Effector memory CD8-positive, alpha-beta T cell (primary cell): ENCODE measurements around the gene RAPGEF3.

Experiments used
- ATAC-seq: fragments of 150-1000 bp; cut with Tn5 transposase; replicated peaks from 2 replicates; pipeline ENCODE4 v1.10.0; 2021; ENCODE audit warnings: mild to moderate bottlenecking, moderate library complexity
- DNase-seq, 3 experiments: peaks; one replicate each; pipeline ENCODE4 v3.0.0; 2021
- H3K27ac Mint-ChIP-seq, 2 donors: one replicate each; pipeline ENCODE4 v1.8.0; 2022; ENCODE audit warnings: mild to moderate bottlenecking in 2 of 2, mixed read lengths in 2 of 2, moderate library complexity in 2 of 2
- H3K27me3 Mint-ChIP-seq, 2 donors: one replicate each; pipeline ENCODE4 v1.8.0; 2022; ENCODE audit warnings: mixed read lengths in 2 of 2
- H3K36me3 Mint-ChIP-seq: one replicate; pipeline ENCODE4 v1.8.0; 2022; ENCODE audit warnings: mild to moderate bottlenecking, moderate library complexity, mixed read lengths; ENCODE audit not compliant: insufficient read depth
- H3K4me1 Mint-ChIP-seq, 2 donors: one replicate each; pipeline ENCODE4 v1.8.0; 2022; ENCODE audit warnings: low read depth in 2 of 2, mixed read lengths in 2 of 2
- H3K4me3 Mint-ChIP-seq, 2 donors: one replicate each; pipeline ENCODE4 v1.8.0; 2022; ENCODE audit warnings: mild to moderate bottlenecking in 2 of 2, mixed read lengths in 2 of 2, moderate library complexity in 2 of 2
- H3K9me3 Mint-ChIP-seq, 2 donors: one replicate each; pipeline ENCODE4 v1.8.0; 2022; ENCODE audit warnings: mixed read lengths in 2 of 2
- total RNA-seq, 9 experiments: gene quantifications; one replicate each; lab custom pipeline; 2026; lab: John Stamatoyannopoulos, UW

RAPGEF3 gene
- total RNA-seq: 0 to 5.0 (median 0.42) reads per million in 9 experiments

- H3K36me3 Mint-ChIP-seq: peaks cover 3% of the 10 kb centered on the region
- H3K4me3 Mint-ChIP-seq: peak within 1 kb of the TSS; percentile 78 to 80
- H3K4me1 Mint-ChIP-seq: peaks cover 19 to 20% of the 10 kb centered on the region in 2 donors
- peak; percentile 46 to 51 (median 50) for DNase-seq
- peak within 1 kb of the TSS in 1 of 2 donors; percentile 72 for H3K27ac Mint-ChIP-seq
- no peaks in the 10 kb centered on the region for H3K27me3 Mint-ChIP-seq
- peak; percentile 81 for ATAC-seq
- no peaks in the 10 kb centered on the region for H3K9me3 Mint-ChIP-seq
These were observed at the start of gene RAPGEF3 for GRCh38 chr12:47758834-47759690. Gene RAPGEF3, minus strand, starts transcription at chr12:47758880. Its CDS starts 324 bp downstream, at chr12:47758556.

GRCh38 chr12:47808050-47808449 is 49.4 kb upstream of the RAPGEF3 start:
- Mint-ChIP-seq H3K27me3 (no peaks in the 10 kb centered on the region), H3K4me1 (peaks cover 76 to 81% of the 10 kb centered on the region in 2 donors), H3K27ac (peak overlapping the region; percentile 85 to 92), H3K36me3 (peaks cover 29% of the 10 kb centered on the region), H3K4me3 (peak overlapping the region; percentile 69 to 85), H3K9me3 (no peaks in the 10 kb centered on the region)
- peak; percentile 57 to 65 (median 65) for DNase-seq
- peak; percentile 55 for ATAC-seq

GRCh38 chr12:47807338-47807737 is 48.7 kb upstream of the RAPGEF3 start:
- H3K9me3 Mint-ChIP-seq: no peaks in the 10 kb centered on the region
- ATAC-seq (no peak), DNase-seq (no peak)
- peak overlapping the region; percentile 69 to 85 for H3K4me3 Mint-ChIP-seq
- no peaks in the 10 kb centered on the region for H3K27me3 Mint-ChIP-seq
- H3K27ac Mint-ChIP-seq: peak overlapping the region; percentile 85 to 92
- peaks cover 78 to 84% of the 10 kb centered on the region in 2 donors for H3K4me1 Mint-ChIP-seq
- peaks cover 28% of the 10 kb centered on the region for H3K36me3 Mint-ChIP-seq

- Mint-ChIP-seq H3K27me3 (no peaks in the 10 kb centered on the region), H3K4me3 (peak overlapping the region; percentile 34 to 45), H3K4me1 (peaks cover 77% of the 10 kb centered on the region in 2 donors), H3K27ac (peak overlapping the region; percentile 60 to 61), H3K9me3 (no peaks in the 10 kb centered on the region), H3K36me3 (peaks cover 18% of the 10 kb centered on the region)
- DNase-seq (no peak), ATAC-seq (no peak)
These were observed 46.7 kb upstream of the RAPGEF3 start for GRCh38 chr12:47805417-47805816.

DNA sequence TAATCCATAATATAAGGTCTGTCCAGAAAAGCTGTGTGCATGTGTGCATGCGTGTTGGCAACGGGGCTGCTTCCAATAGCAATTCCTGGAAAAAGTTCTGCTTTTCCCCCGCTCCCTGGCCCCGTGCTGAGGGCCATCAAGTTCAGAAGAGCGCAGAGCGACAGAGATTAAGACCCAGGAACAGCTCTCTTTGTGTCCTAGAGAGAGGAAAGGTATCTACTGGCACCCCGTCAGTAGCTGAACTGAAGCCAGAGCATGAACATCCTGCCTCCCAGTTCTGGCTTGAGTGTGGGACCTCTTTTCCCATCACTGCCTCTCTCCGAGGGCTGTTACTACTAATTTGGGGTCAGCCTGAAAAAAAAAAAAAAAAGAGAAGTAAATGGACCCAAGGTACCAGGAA is 45.5 kb upstream of the RAPGEF3 start:
- peaks cover 20% of the 10 kb centered on the region for H3K36me3 Mint-ChIP-seq

GRCh38 chr12:47803191-47803875 is 44.7 kb upstream of the RAPGEF3 start:
- H3K27me3 Mint-ChIP-seq: no peaks in the 10 kb centered on the region
- peaks cover 66 to 71% of the 10 kb centered on the region in 2 donors for H3K4me1 Mint-ChIP-seq
- peak overlapping the region; percentile 6 to 38 for H3K4me3 Mint-ChIP-seq
- ATAC-seq (no peak), DNase-seq (no peak)
- H3K27ac Mint-ChIP-seq: peak overlapping the region; percentile 47 to 85
- H3K9me3 Mint-ChIP-seq: no peaks in the 10 kb centered on the region
- H3K36me3 Mint-ChIP-seq: peaks cover 18% of the 10 kb centered on the region

More for the DNA sequence above, 45.5 kb upstream of the RAPGEF3 start:
- DNase-seq (no peak), ATAC-seq (no peak)
- H3K4me1 Mint-ChIP-seq: peaks cover 72 to 78% of the 10 kb centered on the region in 2 donors
- H3K4me3 Mint-ChIP-seq: peak overlapping the region in 1 of 2 donors; percentile 38
- H3K27me3 Mint-ChIP-seq: no peaks in the 10 kb centered on the region
- peak overlapping the region in 1 of 2 donors; percentile 61 for H3K27ac Mint-ChIP-seq
- no peaks in the 10 kb centered on the region for H3K9me3 Mint-ChIP-seq

DNA sequence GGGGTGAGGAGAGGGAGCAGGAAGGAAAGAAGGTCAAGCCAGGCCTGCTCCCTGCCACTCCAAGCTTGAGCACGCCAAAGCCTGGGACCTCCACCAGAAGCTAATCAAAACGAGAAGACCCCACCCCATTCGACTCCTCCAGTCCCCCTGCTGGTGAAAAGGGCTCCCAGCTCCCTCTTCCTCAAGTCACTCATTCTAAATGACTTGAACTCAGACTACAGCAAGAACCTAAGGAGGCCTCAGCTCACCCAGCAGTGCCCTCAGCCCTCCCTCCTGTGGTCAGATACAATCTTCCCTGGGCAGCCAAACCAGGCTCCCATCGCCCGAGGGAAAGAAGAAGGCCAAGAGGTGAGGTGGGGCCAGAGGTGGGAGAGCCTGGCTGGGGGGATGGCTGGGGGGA is 43.6 kb upstream of the RAPGEF3 start:
- peak overlapping the region; percentile 85 to 92 for H3K27ac Mint-ChIP-seq
- DNase-seq (no peak), ATAC-seq (no peak)
- H3K36me3 Mint-ChIP-seq: peaks cover 25% of the 10 kb centered on the region
- peak overlapping the region; percentile 38 to 51 for H3K4me3 Mint-ChIP-seq
- H3K9me3 Mint-ChIP-seq: no peaks in the 10 kb centered on the region
- H3K4me1 Mint-ChIP-seq: peaks cover 62 to 64% of the 10 kb centered on the region in 2 donors
- H3K27me3 Mint-ChIP-seq: no peaks in the 10 kb centered on the region

- no peak for ATAC-seq
- no peaks in the 10 kb centered on the region for H3K9me3 Mint-ChIP-seq
- no peaks in the 10 kb centered on the region for H3K27me3 Mint-ChIP-seq
- peak overlapping the region in 1 of 2 donors; percentile 51 for H3K4me3 Mint-ChIP-seq
- peak overlapping the region; percentile 85 to 92 for H3K27ac Mint-ChIP-seq
- H3K4me1 Mint-ChIP-seq: peaks cover 58 to 61% of the 10 kb centered on the region in 2 donors
- peaks cover 29% of the 10 kb centered on the region for H3K36me3 Mint-ChIP-seq
- no peak for DNase-seq
These were observed 43.2 kb upstream of the RAPGEF3 start for GRCh38 chr12:47801904-47802246.

DNA sequence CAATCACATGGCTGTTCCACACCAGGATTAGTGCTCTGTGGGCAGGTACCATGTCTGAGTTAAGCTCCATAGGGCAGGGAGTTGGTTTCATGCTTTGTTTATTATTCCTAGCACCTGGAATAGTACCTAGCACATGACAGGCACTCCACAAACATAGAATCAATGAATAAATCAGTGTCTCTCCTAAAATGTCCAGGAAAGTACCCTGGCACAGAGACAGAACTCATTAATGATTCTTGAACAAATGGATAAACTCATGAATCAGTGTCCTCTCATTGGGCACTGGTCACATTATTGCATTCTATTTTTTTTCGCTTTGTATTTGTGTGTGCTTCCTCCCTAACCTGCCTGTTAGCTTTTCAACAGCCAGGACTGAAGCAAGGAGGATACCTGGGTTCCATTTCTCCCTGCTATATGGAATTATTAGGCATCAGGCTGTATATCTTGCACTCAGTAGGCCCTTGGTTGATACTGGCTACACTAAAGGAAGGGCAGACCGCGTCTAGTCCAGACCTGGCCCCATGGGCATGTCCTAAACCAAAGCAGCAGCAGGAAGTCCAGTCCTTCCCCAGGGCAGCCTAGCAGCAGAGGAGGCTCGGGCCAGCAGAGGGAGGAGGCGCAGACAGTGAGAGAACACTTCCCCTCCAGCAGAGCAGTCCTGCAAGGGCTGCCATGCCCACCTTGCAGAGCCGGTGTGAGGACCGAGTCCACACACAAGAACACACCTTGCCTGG is 42.7 kb upstream of the RAPGEF3 start:
- DNase-seq: no peak
- Mint-ChIP-seq H3K4me3 (no peak overlapping the region), H3K36me3 (peaks cover 35% of the 10 kb centered on the region), H3K27ac (peak overlapping the region; percentile 85 to 92), H3K27me3 (no peaks in the 10 kb centered on the region), H3K9me3 (no peaks in the 10 kb centered on the region), H3K4me1 (peaks cover 54 to 57% of the 10 kb centered on the region in 2 donors)
- no peak for ATAC-seq

DNA sequence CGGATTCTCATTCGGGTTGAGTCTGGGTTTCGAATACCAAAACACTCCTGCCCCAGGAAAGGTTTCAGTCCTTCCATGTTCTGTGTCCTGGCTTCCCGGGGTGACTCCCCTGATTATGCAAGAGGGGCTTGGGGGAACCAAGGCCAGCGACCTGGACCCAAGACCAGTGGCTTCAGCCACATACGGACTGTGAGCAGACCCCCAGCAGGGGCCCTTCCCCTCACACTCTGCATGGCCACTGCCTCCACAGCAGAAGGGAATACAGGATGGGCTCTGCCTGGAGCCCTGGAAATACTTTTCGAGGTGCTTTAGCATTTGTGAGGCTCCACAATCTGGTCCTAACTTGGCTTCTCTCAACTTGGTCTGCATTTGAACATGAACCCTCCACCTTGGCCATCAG is 41.9 kb upstream of the RAPGEF3 start:
- Mint-ChIP-seq H3K4me1 (peaks cover 51 to 52% of the 10 kb centered on the region in 2 donors), H3K4me3 (no peak overlapping the region), H3K27me3 (no peaks in the 10 kb centered on the region), H3K36me3 (peaks cover 38% of the 10 kb centered on the region), H3K27ac (peak overlapping the region; percentile 56 to 85), H3K9me3 (no peaks in the 10 kb centered on the region)
- DNase-seq: no peak
- ATAC-seq: no peak

DNA sequence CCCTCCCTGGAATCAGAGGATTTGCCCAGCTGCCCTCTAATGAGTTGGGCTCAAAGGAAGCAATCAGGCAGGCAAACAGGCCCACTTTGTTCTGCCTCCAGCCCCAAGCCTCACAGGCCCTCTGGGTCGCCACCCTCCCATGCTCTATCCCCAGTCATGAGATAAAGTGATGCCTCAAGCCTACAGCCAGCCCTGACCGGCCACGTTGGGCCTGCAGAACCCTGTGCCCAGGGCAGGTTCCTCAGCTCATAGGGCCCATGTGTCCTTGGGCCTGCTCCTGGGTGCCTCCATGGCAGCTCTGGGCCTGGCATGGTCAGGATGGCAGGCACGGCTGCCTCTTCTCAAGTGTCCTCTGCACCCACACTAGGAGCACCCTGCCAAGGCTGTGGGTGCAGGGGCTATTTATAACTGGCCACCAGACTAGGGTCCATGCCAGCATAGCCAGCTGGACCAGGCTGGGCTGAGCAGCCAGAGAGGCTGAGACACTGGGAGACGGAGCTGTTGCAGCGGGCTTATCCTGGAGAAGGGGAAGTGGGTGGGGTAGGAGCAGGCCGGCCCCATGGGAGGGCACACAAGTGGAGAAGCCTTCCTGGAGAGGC is 40.8 kb upstream of the RAPGEF3 start:
- Mint-ChIP-seq H3K9me3 (no peaks in the 10 kb centered on the region), H3K27me3 (no peaks in the 10 kb centered on the region), H3K4me1 (peaks cover 40 to 41% of the 10 kb centered on the region in 2 donors), H3K4me3 (no peak overlapping the region), H3K36me3 (peaks cover 36% of the 10 kb centered on the region), H3K27ac (peak overlapping the region in 1 of 2 donors; percentile 85)
- ATAC-seq (no peak), DNase-seq (no peak)

DNA sequence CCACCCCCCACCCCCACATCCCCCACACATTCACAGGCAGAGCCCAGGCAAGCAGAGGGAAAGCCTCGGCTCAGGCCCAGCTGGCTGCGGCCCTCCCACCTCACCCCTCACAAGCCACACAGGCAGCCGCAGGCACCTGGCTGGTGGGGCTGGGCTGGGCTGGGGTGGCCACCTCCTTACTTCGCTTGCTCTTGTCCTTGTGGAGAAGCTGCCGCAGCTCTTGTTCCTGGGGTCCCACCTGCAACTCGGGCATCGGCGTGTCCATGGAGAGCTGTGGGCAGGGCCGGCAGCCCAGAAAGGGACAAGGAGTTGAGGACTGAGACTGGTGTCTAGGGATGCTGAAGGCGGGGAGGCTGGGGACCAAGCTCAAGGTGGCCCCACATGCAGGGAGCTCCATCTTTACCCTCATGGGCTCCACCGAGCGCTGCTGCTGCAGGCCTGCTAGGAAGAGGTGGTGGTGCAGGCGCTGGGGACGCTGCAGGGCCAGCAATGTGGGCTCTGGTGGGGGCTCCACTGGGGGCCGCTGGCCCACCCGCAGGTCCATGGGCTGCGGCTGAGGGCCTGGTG is 39.8 kb upstream of the RAPGEF3 start:
- ATAC-seq (no peak), DNase-seq (no peak)
- H3K4me1 Mint-ChIP-seq: peaks cover 32 to 34% of the 10 kb centered on the region in 2 donors
- H3K4me3 Mint-ChIP-seq: no peak overlapping the region
- H3K9me3 Mint-ChIP-seq: no peaks in the 10 kb centered on the region
- no peaks in the 10 kb centered on the region for H3K27me3 Mint-ChIP-seq
- peaks cover 38% of the 10 kb centered on the region for H3K36me3 Mint-ChIP-seq
- no peak overlapping the region for H3K27ac Mint-ChIP-seq
